Measurements from ENCODE around the gene SLC24A3.
A peak's percentile ranks its signal among the peaks of the same experiment; 100 is the strongest.
"Not testable (repeated sequence)": the region's sequence is repeated elsewhere in the genome, so short reads cannot be mapped to it uniquely, and the experiment has no call there.

SLC24A3 gene

GRCh38 chr20:19658137-19658536, 445.7 kb downstream of the SLC24A3 start:
- DNase-seq, result no peak

GRCh38 chr20:19659448-19659847, 447.0 kb downstream of the SLC24A3 start:
- DNase-seq, result no peak

- no peak for DNase-seq
These were observed 448.5 kb downstream of the SLC24A3 start for GRCh38 chr20:19660808-19661378.

GRCh38 chr20:19661717-19662636, 449.5 kb downstream of the SLC24A3 start:
- peak; percentile 60 to 81 for DNase-seq

GRCh38 chr20:19662637-19662995, 450.2 kb downstream of the SLC24A3 start:
- no peak for DNase-seq

GRCh38 chr20:19668418-19668817, 456.0 kb downstream of the SLC24A3 start:
- DNase-seq, result no peak

- peak; percentile 10 to 62 for DNase-seq
These were observed 458.4 kb downstream of the SLC24A3 start for GRCh38 chr20:19670829-19671228.

GRCh38 chr20:19671374-19671773, 458.9 kb downstream of the SLC24A3 start:
- DNase-seq, result no peak

GRCh38 chr20:19672498-19672897, 460.1 kb downstream of the SLC24A3 start:
- DNase-seq, result no peak

- no peak for DNase-seq
These were observed 461.1 kb downstream of the SLC24A3 start for GRCh38 chr20:19673575-19673974.

- no peak for DNase-seq
These were observed 463.8 kb downstream of the SLC24A3 start for GRCh38 chr20:19676202-19676601.

- DNase-seq, result no peak
These were observed 464.9 kb downstream of the SLC24A3 start for GRCh38 chr20:19677336-19677735.

- not testable (repeated sequence) for DNase-seq
These were observed 466.1 kb downstream of the SLC24A3 start for GRCh38 chr20:19678591-19678990.

- DNase-seq, result no peak
These were observed 467.6 kb downstream of the SLC24A3 start for GRCh38 chr20:19679900-19680495.

GRCh38 chr20:19682249-19682648, 469.8 kb downstream of the SLC24A3 start:
- DNase-seq, result peak in 1 of 2 experiments; percentile 7

- DNase-seq, result no peak
These were observed 470.7 kb downstream of the SLC24A3 start for GRCh38 chr20:19683188-19683587.

- DNase-seq, result no peak
These were observed 471.4 kb downstream of the SLC24A3 start for GRCh38 chr20:19683822-19684221.

- peak; percentile 41 to 71 for DNase-seq
These were observed 475.8 kb downstream of the SLC24A3 start for GRCh38 chr20:19688031-19688806.

- DNase-seq, result peak in 1 of 2 experiments; percentile 18
These were observed 478.0 kb downstream of the SLC24A3 start for GRCh38 chr20:19690462-19690861.

GRCh38 chr20:19691125-19691524, 478.7 kb downstream of the SLC24A3 start:
- no peak for DNase-seq

GRCh38 chr20:19692100-19692499, 479.7 kb downstream of the SLC24A3 start:
- no peak for DNase-seq

GRCh38 chr20:19692685-19693119, 480.3 kb downstream of the SLC24A3 start:
- peak in 1 of 2 experiments; percentile 59 for DNase-seq

GRCh38 chr20:19693508-19693907, 481.1 kb downstream of the SLC24A3 start:
- DNase-seq, result peak in 1 of 2 experiments; percentile 17
